Immature natural killer cell (primary cell): ENCODE results near the gene COX4I2. TPM values are rescaled to one million over a fixed set of nuclear protein-coding genes. Genes with fewer than 3 reads are reported as not detected.
"Not testable (repeated sequence)": the region's sequence is repeated elsewhere in the genome, so short reads cannot be mapped to it uniquely, and the experiment has no call there.

Experiments
- DNase-seq, 3 donors: peaks; one replicate each; pipeline ENCODE4 v3.0.0; 2022; ENCODE audit warnings: mixed read lengths in 1 of 3
- H3K27ac Mint-ChIP-seq, 6 donors: one replicate each; pipeline ENCODE4 v1.8.0; 2020; ENCODE audit warnings: mixed read lengths in 6 of 6, mild to moderate bottlenecking in 5 of 6, inconsistent platforms in 4 of 6, moderate library complexity in 3 of 6
- H3K27me3 Mint-ChIP-seq, 3 donors: one replicate each; pipeline ENCODE4 v1.8.0; 2020 to 2021; ENCODE audit warnings: low read depth in 3 of 3, mild to moderate bottlenecking in 3 of 3, mixed read lengths in 3 of 3, moderate library complexity in 3 of 3, inconsistent platforms in 1 of 3
- H3K36me3 Mint-ChIP-seq, 3 donors: one replicate each; pipeline ENCODE4 v1.8.0; 2020; ENCODE audit warnings: mixed read lengths in 3 of 3, inconsistent platforms in 2 of 3, mild to moderate bottlenecking in 2 of 3
- H3K4me1 Mint-ChIP-seq, 2 donors: one replicate each; pipeline ENCODE4 v1.8.0; 2020; ENCODE audit warnings: inconsistent platforms in 2 of 2, mild to moderate bottlenecking in 2 of 2, mixed read lengths in 2 of 2, moderate library complexity in 1 of 2
- H3K4me3 Mint-ChIP-seq, 5 donors: one replicate each; pipeline ENCODE4 v1.8.0; 2020; ENCODE audit warnings: mild to moderate bottlenecking in 5 of 5, mixed read lengths in 5 of 5, inconsistent platforms in 3 of 5, moderate library complexity in 3 of 5
- H3K9me3 Mint-ChIP-seq, 6 donors: one replicate each; pipeline ENCODE4 v1.8.0; 2020; ENCODE audit warnings: mild to moderate bottlenecking in 6 of 6, mixed read lengths in 6 of 6, inconsistent platforms in 4 of 6, moderate library complexity in 3 of 6
- polyA plus RNA-seq, 3 donors: library from polyadenylated mRNA; unstranded; fragments of 300-500 nt; fragmentation: Illumina TruSeq; gene quantifications; one replicate each; pipeline ENCODE4 v1.2.3, GENCODE V29; 2021

The COX4I2 gene
- polyA plus RNA-seq, 3 donors from 2014 or later: not detected

GRCh38 chr20:31603822-31604566 is 33.7 kb upstream of the COX4I2 start:
- Mint-ChIP-seq H3K36me3 (no peaks in the 10 kb centered on the region), H3K27me3 (peaks cover 20 to 38% (median 26%) of the 10 kb centered on the region in 3 donors), H3K4me1 (peaks cover 27 to 37% of the 10 kb centered on the region in 2 donors), H3K27ac (peak overlapping the region in 5 of 6 donors; percentile 75 to 91 (median 86)), H3K4me3 (peak overlapping the region; percentile 92 to 97 (median 94)), H3K9me3 (no peaks in the 10 kb centered on the region)
- DNase-seq: peak; percentile 84 to 85 (median 85)

DNA sequence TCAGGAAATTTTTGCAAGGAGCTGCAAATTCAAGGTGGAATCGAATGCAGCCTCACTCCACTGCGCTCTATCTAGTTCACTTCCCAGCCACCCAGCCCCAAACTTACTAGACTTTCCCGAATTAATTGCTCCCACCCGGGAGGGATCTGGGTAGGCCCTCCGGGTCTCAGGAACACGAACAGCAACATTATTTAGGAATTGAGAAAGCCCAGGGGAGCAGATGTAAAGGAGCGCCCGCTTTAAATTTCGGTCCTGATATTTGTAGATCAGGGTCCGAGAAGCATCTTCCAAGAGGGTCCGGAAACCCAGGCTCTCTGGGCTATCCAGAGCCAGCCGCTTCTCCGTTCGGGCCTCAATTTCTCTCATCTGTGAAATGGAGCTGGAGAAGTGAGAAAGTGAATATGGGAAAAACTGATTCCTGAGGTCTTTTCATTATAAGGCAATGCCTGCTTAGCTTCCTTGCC is 33.1 kb upstream of the COX4I2 start:
- H3K27ac Mint-ChIP-seq: peak overlapping the region in 5 of 6 donors; percentile 77 to 91 (median 87)
- no peak for DNase-seq
- peak overlapping the region; percentile 92 to 97 (median 94) for H3K4me3 Mint-ChIP-seq
- H3K9me3 Mint-ChIP-seq: no peaks in the 10 kb centered on the region
- H3K4me1 Mint-ChIP-seq: peaks cover 27 to 37% of the 10 kb centered on the region in 2 donors
- H3K27me3 Mint-ChIP-seq: peaks cover 20 to 38% (median 26%) of the 10 kb centered on the region in 3 donors
- no peaks in the 10 kb centered on the region for H3K36me3 Mint-ChIP-seq

- H3K4me3 Mint-ChIP-seq: peak within 1 kb of the TSS; percentile 92 to 97 (median 94)
- DNase-seq: peak; percentile 86 to 87 (median 87)
- no peaks in the 10 kb centered on the region for H3K9me3 Mint-ChIP-seq
- H3K27ac Mint-ChIP-seq: peak within 1 kb of the TSS in 5 of 6 donors; percentile 77 to 91 (median 87)
- H3K27me3 Mint-ChIP-seq: peaks cover 20 to 35% (median 28%) of the 10 kb centered on the region in 3 donors
- H3K4me1 Mint-ChIP-seq: peaks cover 27 to 37% of the 10 kb centered on the region in 2 donors
- H3K36me3 Mint-ChIP-seq: no peaks in the 10 kb centered on the region
Observed at GRCh38 chr20:31605031-31605901, 32.4 kb upstream of the COX4I2 start, which contains the start of gene ID1. Gene ID1, plus strand, starts transcription at chr20:31605289. Its CDS starts 99 bp downstream, at chr20:31605388.

- H3K27ac Mint-ChIP-seq: peak overlapping the region in 3 of 6 donors; percentile 20 to 88 (median 40)
- no peaks in the 10 kb centered on the region for H3K36me3 Mint-ChIP-seq
- peak overlapping the region; percentile 92 to 97 (median 94) for H3K4me3 Mint-ChIP-seq
- H3K27me3 Mint-ChIP-seq: peaks cover 22 to 31% (median 28%) of the 10 kb centered on the region in 3 donors
- H3K4me1 Mint-ChIP-seq: peaks cover 27 to 37% of the 10 kb centered on the region in 2 donors
- no peaks in the 10 kb centered on the region for H3K9me3 Mint-ChIP-seq
- peak in 1 of 3 donors; percentile 10 for DNase-seq
Observed at GRCh38 chr20:31605902-31606803, 31.6 kb upstream of the COX4I2 start.

- no peak overlapping the region for H3K27ac Mint-ChIP-seq
- peak overlapping the region in 2 of 5 donors; percentile 93 to 94 for H3K4me3 Mint-ChIP-seq
- peaks cover 27 to 37% of the 10 kb centered on the region in 2 donors for H3K4me1 Mint-ChIP-seq
- H3K27me3 Mint-ChIP-seq: peaks cover 22 to 34% (median 25%) of the 10 kb centered on the region in 3 donors
- DNase-seq: no peak
- H3K36me3 Mint-ChIP-seq: no peaks in the 10 kb centered on the region
- no peaks in the 10 kb centered on the region for H3K9me3 Mint-ChIP-seq
Observed at GRCh38 chr20:31606804-31607639, 30.7 kb upstream of the COX4I2 start.

GRCh38 chr20:31607640-31608250 is 30.0 kb upstream of the COX4I2 start:
- H3K27me3 Mint-ChIP-seq: peaks cover 20 to 32% (median 26%) of the 10 kb centered on the region in 3 donors
- H3K9me3 Mint-ChIP-seq: no peaks in the 10 kb centered on the region
- peaks cover 27 to 33% of the 10 kb centered on the region in 2 donors for H3K4me1 Mint-ChIP-seq
- no peak overlapping the region for H3K27ac Mint-ChIP-seq
- peak overlapping the region in 1 of 5 donors; percentile 29 for H3K4me3 Mint-ChIP-seq
- H3K36me3 Mint-ChIP-seq: no peaks in the 10 kb centered on the region
- DNase-seq: no peak

- no peak overlapping the region for H3K27ac Mint-ChIP-seq
- H3K36me3 Mint-ChIP-seq: no peaks in the 10 kb centered on the region
- H3K27me3 Mint-ChIP-seq: peaks cover 20 to 31% (median 24%) of the 10 kb centered on the region in 3 donors
- DNase-seq: no peak
- H3K4me1 Mint-ChIP-seq: peaks cover 27 to 29% of the 10 kb centered on the region in 2 donors
- no peaks in the 10 kb centered on the region for H3K9me3 Mint-ChIP-seq
- no peak overlapping the region for H3K4me3 Mint-ChIP-seq
Observed at GRCh38 chr20:31608251-31608945, 29.3 kb upstream of the COX4I2 start.

- DNase-seq: not testable (repeated sequence)
Observed at GRCh38 chr20:31612271-31612640, 25.5 kb upstream of the COX4I2 start.

DNA sequence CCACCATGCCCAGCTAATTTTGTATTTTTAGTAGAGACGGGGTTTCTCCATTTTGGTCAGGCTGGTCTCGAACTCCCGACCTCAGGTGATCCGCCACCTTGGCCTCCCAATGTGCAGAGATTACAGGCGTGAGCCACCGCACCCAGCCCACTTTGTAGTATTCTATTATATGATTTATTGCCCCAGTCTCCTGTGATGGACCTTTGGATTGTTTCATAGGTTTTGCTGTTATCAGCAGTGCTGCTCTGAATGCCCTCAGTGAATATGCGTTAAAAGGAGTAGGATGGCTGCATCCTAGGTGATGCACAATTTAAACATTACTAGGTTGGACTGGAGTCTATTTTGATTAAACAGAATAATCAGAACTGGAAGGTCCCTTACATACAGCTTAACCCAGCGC is 22.3 kb upstream of the COX4I2 start:
- DNase-seq: no peak
- H3K4me3 Mint-ChIP-seq: no peak overlapping the region
- H3K27ac Mint-ChIP-seq: no peak overlapping the region
- H3K27me3 Mint-ChIP-seq: peaks cover 6 to 10% (median 6%) of the 10 kb centered on the region in 3 donors
- H3K36me3 Mint-ChIP-seq: no peaks in the 10 kb centered on the region
- no peaks in the 10 kb centered on the region for H3K9me3 Mint-ChIP-seq
- peaks cover 0 to 1% of the 10 kb centered on the region in 2 donors for H3K4me1 Mint-ChIP-seq

More at GRCh38 chr20:31612271-31612640, 25.5 kb upstream of the COX4I2 start:
- peaks cover 6 to 11% (median 11%) of the 10 kb centered on the region in 3 donors for H3K27me3 Mint-ChIP-seq
- H3K9me3 Mint-ChIP-seq, H3K27ac Mint-ChIP-seq, H3K4me3 Mint-ChIP-seq, H3K4me1 Mint-ChIP-seq, H3K36me3 Mint-ChIP-seq: not testable (repeated sequence)

GRCh38 chr20:31617432-31618104 is 20.1 kb upstream of the COX4I2 start:
- H3K27me3 Mint-ChIP-seq: peaks cover 4 to 10% (median 7%) of the 10 kb centered on the region in 3 donors
- H3K4me1 Mint-ChIP-seq: peaks cover 0 to 1% of the 10 kb centered on the region in 2 donors
- H3K36me3 Mint-ChIP-seq: no peaks in the 10 kb centered on the region
- no peak overlapping the region for H3K4me3 Mint-ChIP-seq
- no peak overlapping the region for H3K27ac Mint-ChIP-seq
- H3K9me3 Mint-ChIP-seq: no peaks in the 10 kb centered on the region
- DNase-seq: no peak

DNA sequence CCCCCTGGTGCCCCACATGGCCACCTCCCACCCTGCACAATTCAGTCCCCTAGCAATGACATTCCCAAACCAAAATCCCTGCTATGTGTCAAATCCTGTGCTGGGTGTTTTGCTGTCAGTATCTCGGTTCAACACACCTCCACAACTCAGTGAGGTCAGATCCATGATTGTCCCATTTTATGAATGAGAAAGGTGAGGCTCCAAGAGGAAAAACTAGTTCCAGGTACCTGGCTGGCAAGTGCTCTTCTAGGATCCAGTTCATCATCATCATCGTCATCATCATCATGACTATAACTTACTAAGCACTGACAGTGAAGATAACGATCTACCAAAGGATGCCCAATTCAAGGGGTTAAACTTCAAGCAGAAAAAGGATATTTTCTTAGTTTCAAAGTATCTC is 17.5 kb upstream of the COX4I2 start:
- no peaks in the 10 kb centered on the region for H3K4me1 Mint-ChIP-seq
- no peak overlapping the region for H3K4me3 Mint-ChIP-seq
- H3K9me3 Mint-ChIP-seq: no peaks in the 10 kb centered on the region
- H3K27ac Mint-ChIP-seq: no peak overlapping the region
- H3K36me3 Mint-ChIP-seq: no peaks in the 10 kb centered on the region
- DNase-seq: no peak
- H3K27me3 Mint-ChIP-seq: peaks cover 2 to 7% (median 4%) of the 10 kb centered on the region in 3 donors
